SK-N-MC (cell line): ENCODE measurements around the gene TNFAIP1.
"Not testable (repeated sequence)": the region's sequence is repeated elsewhere in the genome, so short reads cannot be mapped to it uniquely, and the experiment has no call there.

Source experiments
- DNase-seq: peaks from one replicate; pipeline ENCODE4 v3.0.0-alpha.2; 2011; ENCODE audit warnings: low read depth, low spot score
- H3K27ac ChIP-seq: fragments of 200-600 bp; sonication (generic); 2 replicates; pipeline ENCODE4 v1.5.1; 2016; ENCODE audit warnings: mixed run types
- H3K36me3 ChIP-seq: fragments of 200-600 bp; sonication (generic); 2 replicates; pipeline ENCODE4 v1.6.1; 2017; ENCODE audit warnings: antibody characterized with exemption, low read length, mixed read lengths; ENCODE audit not compliant: insufficient read depth
- H3K4me3 ChIP-seq: fragments of 200-600 bp; sonication (generic); 2 replicates; pipeline ENCODE4 v1.5.1; 2016
- H3K9ac ChIP-seq: fragments of 200-600 bp; sonication (generic); 2 replicates; pipeline ENCODE4 v1.8.0; 2017; ENCODE audit warnings: mixed run types, mixed read lengths; ENCODE audit not compliant: insufficient read length
- H3K9me3 ChIP-seq: fragments of 200-600 bp; sonication (generic); 2 replicates; pipeline ENCODE4 v1.6.1; 2017; ENCODE audit warnings: low read depth, mild to moderate bottlenecking, antibody characterized with exemption, low read length, moderate library complexity, mixed read lengths
- EZH2 ChIP-seq: fragments of 200-600 bp; sonication (generic); IDR thresholded peaks from one replicate; pipeline ENCODE4 v1.6.1; 2017; ENCODE audit warnings: antibody characterized with exemption
- FOXP2 ChIP-seq: optimal IDR thresholded peaks from 2 replicates; pipeline ENCODE3; 2011; ENCODE audit warnings: mild to moderate bottlenecking, moderate library complexity; ENCODE audit not compliant: insufficient read depth; ENCODE audit errors: extremely low read length, control extremely low read depth
- POLR2AphosphoS5 ChIP-seq: IDR thresholded peaks from 2 replicates; pipeline ENCODE4 v1.6.1; 2012; ENCODE audit warnings: mild to moderate bottlenecking, low read depth, low read length, borderline replicate concordance

The TNFAIP1 gene

DNA sequence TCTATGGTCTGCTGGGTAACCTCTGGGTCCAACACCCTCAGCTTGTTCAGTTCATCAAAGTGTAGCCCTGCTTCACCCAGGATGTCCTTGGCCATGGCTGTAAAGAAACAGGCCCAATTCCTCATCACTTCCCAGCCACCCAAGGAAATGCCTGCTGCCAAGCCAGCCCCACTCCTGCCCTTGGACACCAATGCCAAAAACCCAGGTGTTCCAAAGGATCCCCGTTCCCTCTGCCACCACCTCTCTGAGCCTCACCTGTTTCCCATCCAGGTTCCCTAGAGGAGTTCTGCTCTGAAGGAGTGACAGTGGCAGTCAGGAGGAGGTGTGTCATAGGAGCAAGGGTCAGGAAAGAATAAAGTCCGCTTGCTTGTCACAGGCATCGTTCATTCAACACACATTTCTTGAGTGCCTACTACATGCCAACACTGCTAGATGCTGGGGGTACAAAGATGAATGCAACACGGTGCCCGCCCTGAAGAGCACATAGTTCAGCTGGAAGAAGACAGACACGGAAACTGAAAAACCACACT is 3.6 kb upstream of the TNFAIP1 start:
- Histone ChIP-seq H3K36me3 (peaks cover 26% of the 10 kb centered on the region), H3K9ac (no peak overlapping the region), H3K27ac (no peak overlapping the region), H3K9me3 (no peaks in the 10 kb centered on the region), H3K4me3 (no peak overlapping the region)
- TF ChIP-seq EZH2 (no peak), FOXP2 (no peak), POLR2AphosphoS5 (no peak)
- no peak for DNase-seq

DNA sequence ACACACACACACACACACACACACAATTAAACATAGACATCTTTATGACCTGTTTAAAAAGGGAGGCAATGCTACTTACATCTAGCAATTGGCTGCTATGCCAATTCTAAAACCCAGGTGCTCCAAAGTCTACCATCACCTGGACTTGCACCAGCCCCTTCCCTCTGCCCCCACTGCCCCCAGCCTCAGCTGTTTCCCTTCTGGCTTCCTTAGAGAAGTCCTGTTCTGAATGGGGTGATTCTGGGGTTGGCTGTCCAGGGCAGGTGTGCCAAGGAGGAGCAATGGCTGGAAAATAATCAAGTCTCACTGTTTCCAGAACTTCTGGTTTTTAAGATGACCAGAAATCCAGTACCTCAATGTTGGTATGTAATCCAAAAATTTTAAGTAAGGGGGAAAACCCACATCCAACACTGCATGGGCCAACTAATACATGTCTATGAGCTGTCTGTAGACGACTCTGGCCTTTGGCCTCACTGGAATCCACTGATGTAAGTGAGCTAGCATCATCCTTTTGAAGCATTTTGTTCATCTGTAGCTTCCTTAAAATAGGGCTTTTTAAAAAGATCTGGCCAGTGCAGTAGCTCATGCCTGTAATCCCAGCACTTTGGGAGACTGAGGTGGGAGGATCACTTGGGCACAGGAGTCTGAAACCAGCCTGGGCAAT is 2.3 kb upstream of the TNFAIP1 start:
- no peak for TF ChIP-seq EZH2
- no peak for TF ChIP-seq POLR2AphosphoS5
- TF ChIP-seq FOXP2, result no peak
- peaks cover 13% of the 10 kb centered on the region; the same call in 1 of the 2 replicates for H3K36me3 ChIP-seq
- no peak overlapping the region for H3K4me3 ChIP-seq
- no peak overlapping the region for H3K27ac ChIP-seq
- H3K9me3 ChIP-seq, result no peaks in the 10 kb centered on the region
- no peak for DNase-seq
- no peak overlapping the region for H3K9ac ChIP-seq

DNA sequence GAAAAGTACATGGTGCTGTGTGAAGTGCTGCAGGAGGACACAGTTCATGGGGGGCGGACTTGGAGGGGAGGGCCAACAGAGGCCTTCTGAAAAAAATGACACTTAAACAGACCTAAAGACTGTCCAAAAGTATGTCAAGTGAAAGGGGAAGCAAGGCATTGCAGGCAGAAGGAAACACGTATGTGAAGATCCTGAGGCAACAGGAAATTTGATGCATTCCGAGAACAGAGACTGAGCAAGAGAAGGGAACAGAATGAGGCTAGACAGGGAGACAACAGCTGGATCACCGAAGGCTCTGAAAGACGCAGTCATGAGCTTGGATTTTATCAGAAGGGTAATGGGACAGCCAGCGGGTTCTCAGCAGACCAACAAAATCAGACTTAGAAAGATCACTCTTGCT is 1.4 kb upstream of the TNFAIP1 start:
- H3K27ac ChIP-seq, result no peak overlapping the region
- H3K9me3 ChIP-seq, result no peaks in the 10 kb centered on the region
- H3K36me3 ChIP-seq, result peaks cover 4% of the 10 kb centered on the region; the same call in 1 of the 2 replicates
- H3K4me3 ChIP-seq, result peak overlapping the region; percentile 99
- TF ChIP-seq FOXP2 (no peak), POLR2AphosphoS5 (no peak), EZH2 (no peak)
- DNase-seq, result no peak
- peak overlapping the region; percentile 88 for H3K9ac ChIP-seq

DNA sequence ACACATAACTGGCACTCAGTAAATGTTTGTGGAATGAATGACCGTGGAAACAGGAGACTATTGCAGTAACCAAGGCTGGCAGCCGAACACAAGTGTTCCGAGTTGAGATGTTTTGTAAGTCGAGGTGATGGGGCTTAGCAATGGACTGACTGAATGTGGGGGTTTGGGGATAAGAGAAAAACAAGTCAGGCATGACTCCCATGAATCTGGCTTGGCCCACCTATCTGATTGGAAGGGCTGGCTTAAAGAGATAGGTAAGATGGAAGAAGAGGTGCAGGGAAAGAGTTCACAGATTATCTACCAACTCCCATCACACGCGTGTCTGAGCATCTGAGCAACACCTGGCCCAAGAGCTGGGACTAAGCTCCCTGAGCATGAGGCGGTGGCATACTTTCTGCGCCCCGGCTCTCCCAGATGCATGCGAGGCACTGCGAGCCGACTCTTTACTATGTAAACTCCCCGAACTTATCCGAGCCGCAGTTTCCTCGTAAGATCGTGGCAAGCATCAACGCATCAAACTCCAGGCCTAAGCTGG is 828 bp upstream of the TNFAIP1 start:
- Histone ChIP-seq H3K9me3 (no peaks in the 10 kb centered on the region), H3K36me3 (no peaks in the 10 kb centered on the region), H3K4me3 (peak overlapping the region; percentile 99), H3K27ac (no peak overlapping the region), H3K9ac (peak overlapping the region; percentile 88)
- no peak for DNase-seq
- TF ChIP-seq POLR2AphosphoS5, result no peak
- TF ChIP-seq EZH2, result no peak
- no peak for TF ChIP-seq FOXP2

DNA sequence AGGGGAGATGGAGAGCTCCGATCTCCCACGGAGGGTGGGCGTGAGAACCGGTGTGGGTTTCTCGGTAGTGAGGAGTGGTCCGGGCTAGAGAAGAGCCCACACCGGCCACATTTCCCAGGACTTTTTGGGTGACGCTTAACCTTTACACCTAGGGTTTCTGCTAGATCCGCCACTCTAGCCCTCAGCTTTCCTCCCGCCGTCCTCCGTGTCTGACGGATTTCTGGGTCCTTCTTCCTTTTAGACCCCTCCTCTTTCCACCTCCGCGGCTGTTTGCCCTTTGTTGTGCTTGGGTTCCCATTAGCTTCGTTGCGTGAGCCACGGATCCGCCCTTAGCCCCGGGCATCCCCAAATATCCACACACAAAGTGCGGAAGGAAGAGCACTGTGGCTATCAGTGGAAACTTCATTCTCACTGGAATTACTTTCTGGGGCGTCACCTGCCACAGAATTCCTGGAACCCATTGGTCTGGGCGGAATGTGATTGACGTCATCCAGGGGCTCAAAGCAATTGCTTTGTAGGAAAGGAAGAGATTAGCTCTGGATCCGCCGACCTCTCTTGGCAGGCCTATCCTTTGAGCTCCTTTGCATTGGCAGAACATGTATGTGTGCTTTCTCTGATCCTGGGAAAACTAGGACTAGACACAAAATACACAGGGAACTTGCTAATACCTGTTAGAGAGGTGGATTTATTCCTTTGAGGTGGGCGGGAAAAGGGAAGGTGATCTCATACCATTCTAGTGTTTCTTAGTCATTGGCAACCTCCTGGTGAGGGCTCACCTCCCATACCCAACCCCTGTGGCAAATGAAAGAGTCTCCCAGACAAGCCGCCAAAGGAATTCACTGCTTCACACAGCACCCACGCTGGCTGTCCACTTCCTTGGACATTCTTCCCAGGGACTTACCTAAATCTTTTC is 654 bp downstream of the TNFAIP1 start:
- no peak for DNase-seq
- H3K9me3 ChIP-seq, result no peaks in the 10 kb centered on the region
- H3K4me3 ChIP-seq, result peak overlapping the region; percentile 99
- H3K9ac ChIP-seq, result peak overlapping the region; percentile 80
- TF ChIP-seq POLR2AphosphoS5, result no peak
- no peak for TF ChIP-seq EZH2
- no peak for TF ChIP-seq FOXP2
- H3K36me3 ChIP-seq, result peaks cover 2% of the 10 kb centered on the region; the same call in 1 of the 2 replicates
- H3K27ac ChIP-seq, result no peak overlapping the region

DNA sequence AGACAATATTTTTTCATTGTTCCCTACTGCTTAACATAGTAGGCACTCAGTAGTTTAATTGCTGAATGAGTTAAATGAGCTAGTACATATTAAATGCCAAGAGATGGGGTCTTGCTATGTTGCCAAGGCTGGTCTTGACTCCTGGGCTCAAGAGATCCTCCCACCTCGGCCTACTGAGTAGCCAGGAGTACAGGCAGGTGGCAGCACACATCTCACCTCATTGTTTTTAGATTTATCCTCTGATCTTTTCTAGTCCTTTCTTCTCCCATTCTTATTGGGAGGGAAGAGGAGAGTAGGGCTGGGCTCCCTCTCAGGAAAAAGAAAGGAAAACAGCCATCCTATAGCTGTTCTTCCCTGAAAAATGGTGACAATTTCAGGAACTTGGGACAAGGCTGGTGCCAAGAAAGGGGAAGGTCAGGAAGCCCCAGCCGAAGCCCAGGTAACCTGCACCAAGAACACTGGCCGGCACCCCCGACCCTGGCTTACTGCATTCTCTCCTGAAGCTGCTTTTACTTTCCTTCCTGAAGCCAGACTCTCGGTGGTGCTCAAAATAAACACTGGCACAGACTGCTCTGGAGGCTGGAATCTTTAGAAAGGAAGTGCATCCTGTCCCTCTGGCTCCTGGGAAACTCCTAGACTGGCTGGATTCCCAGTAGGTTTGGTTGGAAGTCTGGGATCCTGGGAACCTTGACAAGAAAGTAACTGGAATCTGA is 2.7 kb downstream of the TNFAIP1 start:
- Histone ChIP-seq H3K36me3 (peaks cover 14% of the 10 kb centered on the region; the same call in 1 of the 2 replicates), H3K9me3 (no peaks in the 10 kb centered on the region), H3K4me3 (no peak overlapping the region), H3K27ac (no peak overlapping the region), H3K9ac (no peak overlapping the region)
- no peak for DNase-seq
- TF ChIP-seq EZH2, result no peak
- no peak for TF ChIP-seq POLR2AphosphoS5
- TF ChIP-seq FOXP2, result no peak

DNA sequence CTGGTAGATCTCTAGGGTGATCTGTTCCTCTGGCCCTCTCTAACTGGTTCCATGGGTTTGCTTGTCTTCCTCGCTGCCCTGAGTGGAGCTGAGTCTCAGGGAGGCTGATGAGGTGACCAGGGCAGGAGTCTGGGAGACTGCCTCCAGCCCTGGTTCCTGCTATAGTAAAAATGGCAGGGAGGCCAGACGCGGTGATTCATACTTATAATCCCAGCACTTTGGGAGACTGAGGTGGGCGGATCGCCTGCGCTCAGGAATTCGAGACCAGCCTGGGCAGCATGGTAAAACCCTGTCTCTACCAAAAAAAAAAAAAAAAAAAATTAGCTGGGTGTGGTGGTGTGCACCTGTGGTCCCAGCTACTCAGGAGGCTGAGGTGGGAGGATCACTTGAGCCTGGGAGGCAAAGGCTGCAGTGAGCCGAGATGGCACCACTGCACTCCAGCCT is 3.2 kb downstream of the TNFAIP1 start:
- H3K36me3 ChIP-seq, result peaks cover 14% of the 10 kb centered on the region; the same call in 1 of the 2 replicates
- not testable (repeated sequence) for H3K9me3 ChIP-seq, DNase-seq, H3K27ac ChIP-seq, H3K4me3 ChIP-seq, H3K9ac ChIP-seq
